ENCODE data around the gene SPATA6L. TPM values are rescaled to one million over a fixed set of nuclear protein-coding genes. Genes with fewer than 3 reads are reported as not detected.
A peak's percentile ranks its signal among the peaks of the same experiment; 100 is the strongest.
"Not testable (repeated sequence)": the region's sequence is repeated elsewhere in the genome, so short reads cannot be mapped to it uniquely, and the experiment has no call there.

SPATA6L gene
- polyA plus RNA-seq, 4 donors, result 2.1 to 6.6 (median 4.3) TPM

DNA sequence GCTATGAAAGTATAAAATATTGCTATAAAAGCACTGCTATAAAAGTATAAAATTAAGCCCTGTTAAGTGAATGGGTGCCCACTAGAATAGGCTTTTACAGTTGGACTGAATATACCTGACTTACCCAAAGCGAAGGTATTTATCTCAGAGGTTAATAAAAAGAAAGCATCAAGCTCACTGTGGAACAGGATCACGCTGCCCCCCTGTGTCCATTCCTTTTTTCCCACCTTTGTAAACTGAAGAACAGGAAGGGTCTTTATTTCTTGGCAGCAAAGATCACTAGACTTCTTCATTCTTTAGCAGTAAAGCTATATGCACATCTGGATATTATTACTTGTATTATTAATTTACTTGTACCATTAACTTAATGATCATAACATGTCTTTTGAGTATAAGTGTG, 26.3 kb downstream of the SPATA6L start:
- DNase-seq (ENCODE audit: low read depth in 4 of 4, low spot score in 2 of 4), result no peak

DNA sequence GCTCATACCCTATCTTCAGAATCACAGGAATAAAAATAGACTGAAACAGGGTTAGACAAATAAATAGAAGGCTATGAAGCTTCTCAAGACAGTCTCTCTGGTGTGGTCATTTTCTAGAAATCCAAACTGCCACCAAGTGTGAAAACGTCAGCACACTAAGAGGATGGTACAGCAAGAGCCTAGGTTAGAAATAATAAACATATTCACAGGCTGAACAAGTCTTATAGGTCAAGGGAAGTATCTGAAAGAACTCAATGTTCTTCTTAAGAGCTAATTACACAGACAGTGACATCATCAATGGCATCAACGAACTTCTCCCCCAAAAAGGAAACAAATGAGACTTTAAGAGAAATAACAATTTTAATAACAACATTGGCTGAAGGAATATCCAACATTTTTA, 26.9 kb downstream of the SPATA6L start:
- no peak for DNase-seq (ENCODE audit: low read depth in 4 of 4, low spot score in 2 of 4)

DNA sequence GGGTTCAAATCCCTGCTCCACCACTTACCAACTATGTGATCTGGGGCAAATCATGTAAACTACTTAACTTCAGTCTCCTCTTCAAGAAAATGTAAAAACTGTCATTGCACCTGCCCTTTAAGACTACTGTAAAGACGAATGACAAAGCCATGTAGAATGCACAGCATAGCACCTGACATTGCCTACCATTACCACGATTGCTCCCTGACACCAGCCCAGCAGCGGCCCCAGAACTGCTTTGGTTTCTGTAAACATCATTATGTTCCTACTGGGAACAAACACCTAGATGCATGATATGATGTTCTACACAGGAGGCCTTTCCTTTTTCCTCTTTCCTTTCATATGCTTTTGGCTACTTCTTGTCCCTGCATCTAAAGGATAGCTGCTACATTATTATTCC, 27.3 kb downstream of the SPATA6L start:
- no peak for DNase-seq (ENCODE audit: low read depth in 4 of 4, low spot score in 2 of 4)

- no peak for DNase-seq (ENCODE audit: low read depth in 4 of 4, low spot score in 2 of 4)
These were observed 35.4 kb downstream of the SPATA6L start for GRCh38 chr9:4630836-4631235.

GRCh38 chr9:4622016-4622415, 44.3 kb downstream of the SPATA6L start:
- no peak for DNase-seq (ENCODE audit: low read depth in 4 of 4, low spot score in 2 of 4)

- no peak for DNase-seq (ENCODE audit: low read depth in 4 of 4, low spot score in 2 of 4)
These were observed 45.3 kb downstream of the SPATA6L start for GRCh38 chr9:4620881-4621555.

DNA sequence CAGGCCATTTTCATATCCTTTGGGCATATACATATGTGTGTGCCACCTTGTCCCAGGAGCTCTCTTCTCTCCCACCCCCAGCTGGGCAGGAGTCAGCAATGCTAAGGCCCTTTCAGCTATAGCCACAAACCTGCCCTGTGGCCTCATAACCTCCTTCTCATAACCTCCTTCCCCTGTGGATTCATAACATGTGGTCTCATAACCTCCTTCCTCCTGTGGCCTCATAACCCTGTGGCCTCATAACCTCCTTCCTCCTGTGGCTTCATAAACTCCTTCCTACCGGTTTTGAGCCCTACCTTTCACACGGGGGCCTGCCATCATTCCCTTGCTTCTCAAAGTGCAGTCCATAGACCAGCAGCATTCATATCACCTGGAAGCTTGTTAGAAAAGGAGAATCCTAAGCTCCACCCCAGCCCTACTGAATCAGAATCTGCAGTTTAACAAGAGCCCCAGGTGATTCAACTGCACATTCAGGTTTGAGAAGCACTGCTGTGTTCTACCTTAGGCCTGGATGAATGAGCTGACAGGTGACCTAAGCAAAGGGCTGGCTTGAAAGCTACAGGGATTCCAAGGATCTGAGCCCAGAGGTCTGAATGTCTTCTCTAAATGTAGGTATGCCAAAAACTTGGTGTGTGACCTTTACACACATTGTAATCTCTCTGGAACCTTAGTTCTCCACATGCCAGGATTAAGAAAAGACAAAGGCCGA, 46.1 kb downstream of the SPATA6L start:
- no peak for DNase-seq (ENCODE audit: low read depth in 4 of 4, low spot score in 2 of 4)

DNA sequence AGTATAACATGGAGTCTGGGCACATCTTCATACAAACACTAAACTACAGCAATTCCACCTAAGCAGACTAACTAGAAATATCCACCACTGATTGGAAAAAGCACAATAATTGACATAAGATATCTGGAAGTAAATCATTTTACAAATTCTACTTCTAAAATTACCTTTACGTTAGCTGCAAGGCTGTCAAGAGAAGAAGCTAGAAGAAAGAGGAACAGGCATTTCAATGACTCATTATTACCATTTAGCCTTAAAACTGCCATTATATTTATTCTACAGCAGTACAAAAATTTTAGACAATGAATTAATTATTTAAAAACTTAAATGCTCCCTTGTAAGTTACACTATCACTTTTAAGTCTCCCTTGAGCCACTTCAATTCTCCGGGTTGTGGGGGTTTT, 47.6 kb downstream of the SPATA6L start:
- no peak for DNase-seq (ENCODE audit: low read depth in 4 of 4, low spot score in 2 of 4)

DNA sequence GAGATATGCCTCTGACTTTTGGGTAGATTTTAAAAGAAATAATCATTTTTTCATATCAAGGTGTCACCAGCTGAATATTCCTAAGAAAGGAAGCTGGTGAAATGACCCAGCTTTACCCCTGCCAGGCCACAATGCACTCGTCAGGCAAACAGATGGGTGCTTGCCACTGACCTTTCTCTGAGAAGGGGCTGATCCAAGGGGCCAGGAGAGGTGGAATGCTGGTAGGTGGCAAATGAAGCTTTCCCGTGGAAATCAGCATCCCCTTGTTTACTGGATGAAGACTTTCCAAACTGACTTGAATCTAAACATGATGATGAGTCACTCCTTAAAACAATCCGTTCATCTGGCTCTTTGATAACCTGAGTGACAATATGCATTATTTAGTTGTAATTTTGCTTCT, 48.5 kb downstream of the SPATA6L start:
- DNase-seq (ENCODE audit: low read depth in 4 of 4, low spot score in 2 of 4), result no peak

DNA sequence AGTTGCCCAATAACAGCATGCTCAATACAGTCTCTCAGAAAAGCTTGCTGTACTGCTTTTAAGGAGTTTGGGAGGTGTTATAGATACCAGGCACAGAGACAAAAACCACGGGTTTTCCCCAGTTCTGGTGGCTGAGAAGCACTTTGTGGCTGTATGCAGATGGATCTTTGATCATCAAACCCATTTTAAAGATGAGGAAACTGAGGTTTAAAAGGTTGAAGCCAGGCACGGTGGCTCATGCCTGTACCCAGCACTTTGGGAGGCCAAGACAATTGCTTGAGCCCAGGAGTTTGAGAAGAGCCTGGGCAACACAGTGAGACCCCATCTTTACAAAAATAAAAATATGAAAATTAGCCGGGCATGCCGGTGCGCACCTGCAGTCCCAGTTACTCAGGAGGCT, 50.5 kb downstream of the SPATA6L start:
- no peak for DNase-seq (ENCODE audit: low read depth in 4 of 4, low spot score in 2 of 4)

- no peak for DNase-seq (ENCODE audit: low read depth in 4 of 4, low spot score in 2 of 4)
These were observed 51.0 kb downstream of the SPATA6L start for GRCh38 chr9:4615251-4615650.

GRCh38 chr9:4614627-4615026, 51.7 kb downstream of the SPATA6L start:
- no peak for DNase-seq (ENCODE audit: low read depth in 4 of 4, low spot score in 2 of 4)

DNA sequence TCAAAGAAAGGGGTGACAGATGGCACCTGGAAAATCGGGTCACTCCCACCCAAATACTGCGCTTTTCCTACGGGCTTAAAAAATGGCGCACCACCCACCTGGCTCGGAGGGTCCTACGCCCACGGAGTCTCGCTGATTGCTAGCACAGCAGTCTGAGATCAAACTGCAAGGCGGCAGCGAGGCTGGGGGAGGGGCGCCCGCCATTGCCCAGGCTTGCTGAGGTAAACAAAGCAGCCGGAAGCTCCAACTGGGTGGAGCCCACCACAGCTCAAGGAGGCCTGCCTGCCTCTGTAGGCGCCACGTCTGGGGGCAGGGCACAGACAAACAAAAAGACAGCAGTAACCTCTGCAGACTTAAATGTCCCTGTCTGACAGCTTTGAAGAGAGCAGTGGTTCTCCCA, 60.2 kb downstream of the SPATA6L start:
- not testable (repeated sequence) for DNase-seq (ENCODE audit: low read depth in 4 of 4, low spot score in 2 of 4)

DNA sequence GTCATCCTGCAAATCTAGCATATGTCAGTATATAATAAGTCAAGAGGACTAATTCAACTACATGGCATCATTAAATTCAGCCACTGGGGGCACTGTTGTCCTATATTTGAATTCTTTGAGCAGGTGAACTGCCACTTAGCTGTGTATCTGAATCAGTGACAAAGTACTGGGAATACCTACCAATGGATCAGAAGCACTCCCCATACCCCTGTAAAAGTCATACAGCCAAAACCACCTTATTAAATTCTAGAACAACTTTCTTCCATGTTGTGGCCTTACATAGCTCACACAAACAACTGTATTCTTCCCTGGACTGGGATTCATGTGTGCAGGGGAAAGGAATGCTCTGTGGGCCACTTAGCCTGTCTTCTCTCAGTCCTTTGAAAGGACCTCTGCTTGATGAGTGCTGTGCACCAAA, 61.6 kb downstream of the SPATA6L start:
- peak; percentile 23 to 76 (median 38) for DNase-seq (ENCODE audit: low read depth in 4 of 4, low spot score in 2 of 4)

DNA sequence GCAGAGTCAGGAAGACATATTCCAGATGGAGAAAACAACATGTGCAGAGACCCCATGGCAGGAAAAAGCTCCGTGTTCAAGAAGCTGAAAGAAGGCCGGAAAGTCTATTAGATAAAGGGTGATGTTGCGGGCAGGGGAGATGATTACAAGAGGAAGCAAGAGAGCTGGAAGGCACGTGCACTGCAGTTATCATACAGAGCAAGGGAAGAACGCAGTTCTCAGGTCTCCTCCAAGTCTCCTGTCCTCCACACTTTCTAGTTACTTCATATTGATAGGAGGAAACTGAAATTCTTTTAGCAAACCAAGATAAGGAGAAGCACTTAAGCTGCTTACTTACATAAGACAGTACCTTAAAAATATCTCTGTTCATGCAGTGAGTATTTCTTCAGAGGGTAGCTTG, 62.5 kb downstream of the SPATA6L start:
- no peak for DNase-seq (ENCODE audit: low read depth in 4 of 4, low spot score in 2 of 4)

GRCh38 chr9:4600368-4600767, 65.9 kb downstream of the SPATA6L start:
- DNase-seq (ENCODE audit: low read depth in 4 of 4, low spot score in 2 of 4), result no peak

GRCh38 chr9:4596165-4596922, 69.9 kb downstream of the SPATA6L start:
- DNase-seq (ENCODE audit: low read depth in 4 of 4, low spot score in 2 of 4), result no peak

- DNase-seq (ENCODE audit: low read depth in 4 of 4, low spot score in 2 of 4), result no peak
These were observed 71.3 kb downstream of the SPATA6L start for GRCh38 chr9:4594994-4595393.

GRCh38 chr9:4594545-4594944, 71.7 kb downstream of the SPATA6L start:
- DNase-seq (ENCODE audit: low read depth in 4 of 4, low spot score in 2 of 4), result no peak

- DNase-seq (ENCODE audit: low read depth in 4 of 4, low spot score in 2 of 4), result no peak
These were observed 73.4 kb downstream of the SPATA6L start for GRCh38 chr9:4592886-4593285.

GRCh38 chr9:4592295-4592694, 74.0 kb downstream of the SPATA6L start:
- DNase-seq (ENCODE audit: low read depth in 4 of 4, low spot score in 2 of 4), result no peak

- DNase-seq (ENCODE audit: low read depth in 4 of 4, low spot score in 2 of 4), result no peak
These were observed 75.2 kb downstream of the SPATA6L start for GRCh38 chr9:4591123-4591500.

Measured in left renal cortex interstitium (tissue), 4 donors.